GM13976 (cell line): Measurements from ENCODE around the gene FAM78A.

Source experiments
- DNase-seq: peaks from one replicate; pipeline ENCODE4 v3.0.0; 2012; ENCODE audit warnings: low spot score
- in situ Hi-C: fragments of 300-500 bp; cut with MboI; formaldehyde crosslinking; loops from one replicate; pipeline ENCODE4 v1.12.0; 2022; ENCODE audit warnings: low sequenced_read_pairs, mixed read lengths, inconsistent platforms; ENCODE audit not compliant: unreplicated experiment
- TF ChIP-seq, protein P1 (sequence below): IDR thresholded peaks from 2 replicates; pipeline ENCODE4 v1.5.1; 2012; ENCODE audit warnings: borderline replicate concordance, mild to moderate bottlenecking; ENCODE audit not compliant: insufficient read depth; ENCODE audit errors: extremely low read depth, missing control alignments, control extremely low read depth

The FAM78A gene

DNA sequence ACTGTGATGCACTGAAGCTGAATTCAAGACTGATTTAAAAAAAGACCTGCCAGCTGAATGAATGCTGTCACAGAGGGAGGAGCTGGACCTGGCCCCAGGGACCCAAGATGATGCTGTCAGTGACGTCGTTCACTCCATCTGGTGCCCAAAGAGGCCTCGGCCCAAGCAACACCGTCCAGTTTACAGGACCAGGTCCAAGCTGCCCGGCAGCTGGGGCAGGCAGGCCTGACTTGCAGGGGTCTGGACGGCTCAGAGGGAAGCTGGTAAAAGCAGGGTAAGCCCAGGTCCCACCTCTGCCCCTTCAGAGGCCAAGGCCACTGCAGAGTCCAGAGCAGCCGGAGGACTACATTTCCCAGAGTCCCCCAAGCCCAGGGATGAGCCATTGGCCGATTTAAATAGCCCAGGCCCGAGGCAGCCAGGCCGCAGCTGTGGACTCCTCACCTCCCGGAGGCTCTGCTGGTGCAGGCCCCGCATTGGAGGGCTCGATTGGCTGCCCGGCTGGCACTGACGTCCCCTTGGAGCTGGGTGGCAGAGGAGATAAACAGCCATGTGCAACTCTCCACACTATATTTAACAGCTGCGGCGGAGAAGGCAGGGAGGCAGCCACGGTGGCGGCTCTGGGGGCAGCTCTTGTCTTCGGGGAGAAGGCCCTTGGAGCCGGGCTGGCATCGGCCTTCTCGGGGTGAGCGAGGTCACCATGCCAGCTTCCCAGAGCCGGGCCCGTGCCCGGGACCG lies 13.2 kb upstream of the FAM78A start, which contains the start of gene PLPP7:
Gene PLPP7, plus strand, starts transcription at position 423 of the 735 bp plus-strand sequence. Its CDS starts 275 bp downstream, at position 698.
- in situ Hi-C loops = no loop called here
- DNase-seq = peak; percentile 81

DNA sequence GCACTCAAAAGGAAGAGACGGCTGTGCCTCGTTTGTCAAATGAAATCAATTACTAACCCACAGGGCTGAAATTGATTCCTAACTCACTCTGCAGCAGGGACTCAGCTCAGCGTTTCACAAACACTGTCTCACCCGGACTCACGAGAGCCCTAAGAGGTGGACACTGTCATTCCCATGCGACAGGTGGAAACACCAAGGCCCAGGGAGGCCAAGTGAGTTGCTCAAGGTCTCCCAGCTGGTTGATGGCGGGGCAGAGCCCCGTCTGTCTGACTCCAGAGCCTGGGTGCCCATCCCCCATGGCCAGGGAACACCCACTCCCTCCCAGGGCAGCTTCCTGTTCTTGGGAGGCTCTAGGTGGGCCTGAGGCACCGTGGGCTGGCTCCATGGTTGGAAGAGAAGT lies 11.9 kb upstream of the FAM78A start:
- DNase-seq = no peak
- in situ Hi-C loops = no loop called here
- TF ChIP-seq, protein P1, sequence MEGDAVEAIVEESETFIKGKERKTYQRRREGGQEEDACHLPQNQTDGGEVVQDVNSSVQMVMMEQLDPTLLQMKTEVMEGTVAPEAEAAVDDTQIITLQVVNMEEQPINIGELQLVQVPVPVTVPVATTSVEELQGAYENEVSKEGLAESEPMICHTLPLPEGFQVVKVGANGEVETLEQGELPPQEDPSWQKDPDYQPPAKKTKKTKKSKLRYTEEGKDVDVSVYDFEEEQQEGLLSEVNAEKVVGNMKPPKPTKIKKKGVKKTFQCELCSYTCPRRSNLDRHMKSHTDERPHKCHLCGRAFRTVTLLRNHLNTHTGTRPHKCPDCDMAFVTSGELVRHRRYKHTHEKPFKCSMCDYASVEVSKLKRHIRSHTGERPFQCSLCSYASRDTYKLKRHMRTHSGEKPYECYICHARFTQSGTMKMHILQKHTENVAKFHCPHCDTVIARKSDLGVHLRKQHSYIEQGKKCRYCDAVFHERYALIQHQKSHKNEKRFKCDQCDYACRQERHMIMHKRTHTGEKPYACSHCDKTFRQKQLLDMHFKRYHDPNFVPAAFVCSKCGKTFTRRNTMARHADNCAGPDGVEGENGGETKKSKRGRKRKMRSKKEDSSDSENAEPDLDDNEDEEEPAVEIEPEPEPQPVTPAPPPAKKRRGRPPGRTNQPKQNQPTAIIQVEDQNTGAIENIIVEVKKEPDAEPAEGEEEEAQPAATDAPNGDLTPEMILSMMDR = no peak

More for the DNA sequence above, 13.2 kb upstream of the FAM78A start, which contains the start of gene PLPP7:
- TF ChIP-seq, protein P1 = no peak

DNA sequence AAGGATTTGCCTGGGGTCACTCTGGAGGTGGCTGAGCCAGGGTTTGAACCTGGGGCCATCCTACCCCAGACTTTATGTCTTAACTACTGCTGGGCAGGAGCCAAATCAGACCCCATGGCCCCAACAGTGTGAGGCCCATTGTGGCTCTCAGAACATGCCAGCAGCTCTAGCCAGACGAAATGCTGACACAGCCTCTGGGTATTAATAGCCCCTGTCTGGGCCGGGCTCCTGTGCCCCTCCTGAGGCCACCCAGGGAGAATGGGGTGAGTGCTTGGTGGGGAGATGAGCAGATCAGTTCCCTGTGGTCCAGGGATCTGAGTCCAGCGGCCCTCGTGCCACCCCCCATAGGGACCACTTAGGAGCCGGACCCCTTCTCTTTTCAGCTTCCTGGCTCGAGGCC lies 11.0 kb upstream of the FAM78A start:
- TF ChIP-seq, protein P1 = no peak
- no peak for DNase-seq
- in situ Hi-C loops = no loop called here

DNA sequence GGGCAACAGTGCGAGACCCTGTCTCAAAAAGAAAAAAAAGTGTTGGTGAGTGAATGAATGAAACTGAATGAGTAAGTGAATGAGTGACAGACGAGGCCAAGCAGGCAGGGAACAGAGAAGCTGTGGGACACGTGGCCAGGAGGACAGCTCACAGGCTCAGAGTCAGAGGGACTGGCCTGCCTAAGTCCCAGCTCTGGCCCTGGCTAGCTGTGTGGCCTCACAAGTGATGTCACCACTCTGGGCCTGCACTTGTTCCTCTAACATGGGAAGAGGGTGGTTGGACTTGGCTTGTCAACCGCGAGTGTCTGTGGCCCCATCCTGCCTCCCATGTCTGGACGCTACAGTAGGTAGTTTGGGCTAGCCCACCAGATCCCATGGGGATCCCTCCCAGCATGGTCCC lies 8.5 kb upstream of the FAM78A start:
- TF ChIP-seq, protein P1 = no peak
- in situ Hi-C loops = no loop called here
- no peak for DNase-seq

DNA sequence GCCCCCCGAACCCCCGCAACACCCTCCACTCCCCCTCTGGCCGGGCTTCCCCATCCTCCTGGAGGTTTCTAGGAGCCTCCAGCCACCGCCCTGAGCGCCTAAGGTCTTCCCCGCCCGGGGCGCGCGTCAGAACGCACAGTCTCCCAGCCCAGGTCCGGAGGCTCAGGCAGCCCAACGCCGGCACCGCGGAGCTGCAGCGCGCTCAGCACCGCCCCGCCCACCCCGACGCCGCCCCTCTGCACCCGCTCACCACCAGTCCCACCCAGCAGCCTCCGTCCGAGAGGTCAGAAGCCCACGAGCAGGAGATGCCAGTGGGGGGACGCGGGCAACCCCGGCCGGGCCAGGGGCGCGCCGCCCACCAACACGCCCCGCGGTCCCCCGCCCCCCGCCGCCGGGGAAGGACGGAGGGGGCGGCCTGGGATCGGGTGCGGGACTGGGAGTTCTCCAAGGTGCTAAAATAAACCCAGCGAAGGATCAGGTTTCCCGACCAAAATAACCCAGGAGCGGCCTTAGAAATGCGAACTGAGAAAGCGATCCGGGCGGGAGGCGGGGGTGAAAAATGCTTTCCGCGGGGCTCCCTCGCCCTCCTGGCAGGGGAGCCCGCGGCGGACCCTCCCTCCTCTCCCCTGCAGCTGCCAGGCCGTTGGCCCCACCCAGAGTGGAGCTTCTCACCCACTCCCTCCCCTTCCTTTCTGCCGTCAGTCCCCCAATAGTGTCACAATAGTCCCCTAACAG lies 6.5 kb upstream of the FAM78A start:
- in situ Hi-C loops = no loop called here
- TF ChIP-seq, protein P1 = no peak
- DNase-seq = no peak

DNA sequence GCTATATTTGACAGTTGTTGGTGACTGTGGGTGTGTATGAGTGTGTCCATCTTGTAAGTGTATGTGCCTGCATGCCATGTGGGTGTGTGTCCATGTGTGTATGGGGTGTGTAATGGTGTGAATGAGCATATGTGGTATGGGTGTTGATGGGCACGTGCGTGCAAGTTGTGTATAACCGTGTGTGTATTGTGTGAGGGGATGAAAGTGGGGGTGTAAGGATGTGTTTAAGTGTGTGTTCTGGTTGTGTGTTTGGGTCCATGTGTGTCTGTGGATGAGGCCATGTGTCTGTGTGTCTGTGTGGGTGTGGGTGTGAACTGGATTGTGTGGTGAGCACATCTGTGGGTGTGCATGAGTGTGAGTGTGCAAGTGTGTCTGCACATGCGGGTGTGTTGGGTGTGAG lies 5.9 kb upstream of the FAM78A start:
- no peak for DNase-seq
- TF ChIP-seq, protein P1 = no peak
- in situ Hi-C loops = no loop called here
